GM18511 (cell line): ENCODE data around the gene DACH2.

Source experiments
- ATAC-seq: cut with Tn5 transposase; IDR thresholded peaks from one replicate; pipeline ENCODE4 v1.9.1; 2021; ENCODE audit warnings: mild to moderate bottlenecking, moderate library complexity; ENCODE audit not compliant: unreplicated experiment

The DACH2 gene

DNA sequence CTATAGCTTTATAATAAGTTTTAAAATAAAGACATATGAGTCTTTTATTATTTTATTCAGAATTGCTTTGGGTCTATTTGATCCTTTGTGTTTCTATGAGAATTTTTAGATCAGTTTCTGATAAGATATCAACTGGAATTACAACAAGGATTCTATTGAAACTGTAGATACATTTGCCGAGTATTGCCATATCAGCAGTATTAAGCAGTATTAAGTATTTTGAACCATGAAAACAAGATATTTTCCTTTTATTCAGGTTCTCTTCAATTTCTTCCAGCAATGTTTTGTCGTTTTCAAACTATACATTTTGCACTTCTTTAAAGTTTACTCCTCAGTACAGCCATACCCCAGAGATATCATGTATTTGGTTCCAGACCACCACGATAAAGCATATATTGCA lies 598.8 kb downstream of the DACH2 start:
- ATAC-seq: no peak

DNA sequence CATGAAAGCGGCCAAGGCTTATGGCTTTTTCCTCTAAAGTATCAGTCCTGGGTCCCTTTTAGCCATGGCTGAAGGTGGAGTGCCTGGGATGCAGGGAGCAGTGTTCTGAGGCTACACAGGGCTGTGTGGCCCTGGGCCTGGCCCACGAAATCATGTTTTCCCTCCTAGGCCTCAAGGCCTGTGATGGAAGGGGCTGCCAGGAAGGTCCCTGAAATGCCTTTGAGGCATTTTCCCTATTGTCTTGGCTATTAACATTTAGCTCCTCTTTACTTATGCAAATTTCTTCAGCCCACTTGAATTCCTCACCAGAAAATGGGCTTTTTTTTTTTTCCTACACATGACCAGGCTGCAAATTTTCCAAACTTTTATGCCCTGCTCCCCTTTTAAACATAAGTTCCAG lies 657.0 kb downstream of the DACH2 start:
- ATAC-seq: no peak

DNA sequence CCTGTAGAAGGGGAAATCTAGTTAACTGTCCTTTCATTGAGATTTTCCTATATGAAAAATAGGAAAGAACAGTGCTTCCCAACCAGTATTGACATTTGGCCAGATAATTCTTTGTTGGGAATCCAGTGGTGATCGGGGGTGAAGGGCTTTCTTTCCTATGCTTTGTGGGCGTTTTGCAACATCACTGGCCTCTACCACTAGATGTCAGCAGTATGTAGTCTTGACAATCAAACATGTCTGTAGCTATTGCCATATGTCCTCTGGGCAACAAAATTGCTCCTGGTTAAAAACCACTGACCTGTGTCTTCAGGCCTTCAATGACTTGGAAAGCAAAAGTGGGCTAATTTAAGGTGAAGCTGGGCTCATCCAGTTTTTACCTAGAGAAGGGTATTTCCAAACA lies 658.5 kb downstream of the DACH2 start:
- peak; percentile 51 for ATAC-seq

DNA sequence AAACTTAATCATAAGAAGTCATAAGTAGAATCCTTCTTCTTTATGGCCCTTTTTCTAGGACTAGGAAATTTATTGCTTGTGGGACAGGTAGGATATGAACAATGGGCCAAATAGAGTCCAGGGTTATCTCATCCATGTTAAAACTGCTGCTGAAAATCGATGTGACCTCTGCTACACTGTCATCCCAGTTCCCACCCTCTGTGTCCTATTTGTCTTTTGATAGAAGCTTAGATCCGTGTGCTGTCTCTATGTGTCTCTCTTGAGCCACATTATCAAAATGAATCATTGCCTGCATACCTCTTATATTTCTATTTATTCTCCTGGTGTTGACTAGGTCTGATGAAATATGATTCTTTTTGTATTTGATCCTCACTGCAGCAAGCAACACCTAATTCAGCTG lies 661.4 kb downstream of the DACH2 start:
- ATAC-seq: no peak

DNA sequence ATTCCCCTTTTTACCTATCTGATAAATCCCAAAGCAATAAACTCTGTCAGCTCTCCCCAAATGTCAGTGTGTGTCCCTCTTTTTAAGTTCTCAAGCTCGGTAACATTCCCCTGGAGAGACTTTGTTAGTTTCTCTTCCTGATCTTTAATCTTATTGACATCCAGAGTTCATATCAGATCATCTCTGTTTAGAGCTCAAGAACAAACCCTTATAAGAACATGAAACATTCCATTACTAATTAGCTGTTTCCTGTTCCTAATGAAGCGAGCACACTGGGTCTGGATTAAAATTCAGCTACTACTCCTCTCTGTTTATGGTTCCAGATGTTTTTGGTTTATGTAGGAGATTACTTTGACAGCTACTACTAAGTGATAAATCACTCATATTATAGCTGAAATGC lies 681.5 kb downstream of the DACH2 start:
- ATAC-seq: no peak

DNA sequence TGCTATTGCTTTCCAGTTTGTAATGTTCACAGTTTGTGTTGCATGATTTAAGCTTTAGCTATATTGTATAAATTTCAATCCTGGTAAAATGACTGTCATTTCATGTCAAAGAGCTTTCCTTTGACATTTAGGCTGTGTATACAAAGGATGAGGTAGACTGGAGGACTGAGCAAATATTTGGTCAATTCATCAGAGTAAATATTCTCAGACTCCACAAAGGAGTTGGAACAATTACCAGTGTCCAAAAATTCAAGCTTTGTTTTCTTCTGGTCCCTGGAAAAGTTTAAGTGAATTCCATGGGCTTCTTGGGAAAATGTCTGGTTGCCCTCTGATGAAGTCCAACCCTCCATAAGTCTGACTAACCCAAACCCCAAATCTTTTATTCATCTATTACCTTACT lies 682.4 kb downstream of the DACH2 start:
- no peak for ATAC-seq

DNA sequence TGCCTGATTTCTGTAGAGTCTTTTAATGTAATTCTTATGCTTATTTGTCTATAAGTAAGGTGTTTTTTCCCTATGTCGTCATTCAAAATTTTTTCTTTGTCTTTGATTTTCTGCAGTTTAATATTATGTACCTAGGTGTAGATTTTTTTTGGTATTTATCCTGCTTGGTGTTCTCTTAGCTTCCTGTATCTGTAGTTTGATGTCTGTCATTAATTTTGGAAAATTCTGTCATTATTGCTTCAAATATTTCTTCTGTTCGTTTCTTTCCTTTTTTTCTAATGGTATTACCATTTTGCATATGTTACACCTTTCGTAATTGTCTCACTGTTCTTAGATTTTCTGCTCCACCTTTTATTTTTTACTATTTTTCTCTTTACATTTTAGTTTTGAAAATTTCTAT lies 696.9 kb downstream of the DACH2 start:
- no peak for ATAC-seq
